Ishikawa (cell line): ENCODE data around the gene ATP6AP1.

Experiments
- FOXM1 ChIP-seq: IDR thresholded peaks from 2 replicates; pipeline ENCODE4 v1.6.1; 2012; ENCODE audit warnings: low read depth, borderline replicate concordance
- TAF1 ChIP-seq: IDR thresholded peaks from 2 replicates; pipeline ENCODE4 v1.6.1; 2012; ENCODE audit warnings: low read depth, mild to moderate bottlenecking
- TCF12 ChIP-seq: IDR thresholded peaks from 2 replicates; pipeline ENCODE4 v1.6.1; 2012; ENCODE audit warnings: low read depth
- YY1 ChIP-seq: IDR thresholded peaks from 2 replicates; pipeline ENCODE4 v1.6.1; 2012; ENCODE audit warnings: low read depth
- TF ChIP-seq, protein P1 (sequence below): IDR thresholded peaks from 2 replicates; pipeline ENCODE4 v1.6.1; 2012
- TF ChIP-seq, protein P2 (sequence below): IDR thresholded peaks from 2 replicates; pipeline ENCODE4 v1.6.1; 2012

DNA sequence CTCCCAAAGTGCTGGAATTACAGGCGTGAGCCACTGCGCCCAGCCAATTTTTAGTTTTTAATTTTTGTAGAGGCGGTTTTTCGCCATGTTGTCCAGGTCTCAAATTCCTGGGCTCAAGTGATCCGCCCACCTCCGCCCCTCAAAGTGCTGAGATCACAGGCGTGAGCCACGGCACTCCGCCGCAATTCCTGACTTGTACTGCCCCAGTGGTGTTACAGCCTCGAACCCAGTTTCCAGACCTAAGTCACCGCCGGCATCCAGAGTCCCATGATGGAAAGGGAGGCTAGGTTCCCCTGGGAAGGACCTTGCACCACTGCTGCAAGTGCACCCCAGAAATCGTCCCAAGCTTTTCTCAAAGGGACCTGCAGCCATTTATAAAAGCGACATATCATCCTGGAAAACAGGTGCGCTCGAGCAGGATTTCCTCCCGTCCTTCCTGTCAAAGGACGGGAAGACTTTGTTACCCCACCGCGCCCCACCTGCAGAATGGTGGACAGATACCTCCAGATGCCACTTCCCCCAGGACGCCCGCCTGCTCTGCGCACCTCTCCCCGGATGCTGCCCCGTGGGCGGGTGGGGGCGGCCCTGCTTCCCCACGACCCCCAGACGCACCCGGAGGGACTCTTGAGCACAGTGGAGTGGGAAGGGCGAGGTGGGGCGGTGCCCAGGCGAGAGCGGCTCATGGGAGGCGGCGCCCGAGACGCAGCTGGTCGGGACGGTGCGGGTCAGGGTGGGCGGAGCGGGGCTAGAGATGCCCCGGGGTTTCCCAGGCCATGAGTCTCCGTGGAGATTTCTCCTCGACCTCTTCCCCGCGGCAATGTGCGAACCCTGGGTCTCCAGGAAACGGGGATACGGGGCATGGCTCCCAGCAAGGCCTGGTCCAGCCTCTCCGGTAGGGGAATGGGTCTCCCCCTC, 31.2 kb upstream of the ATP6AP1 start:
- TF ChIP-seq TCF12 (no peak), YY1 (no peak; the same call in 1 of the 2 replicates), FOXM1 (no peak), TAF1 (no peak)
- TF ChIP-seq, protein P1, sequence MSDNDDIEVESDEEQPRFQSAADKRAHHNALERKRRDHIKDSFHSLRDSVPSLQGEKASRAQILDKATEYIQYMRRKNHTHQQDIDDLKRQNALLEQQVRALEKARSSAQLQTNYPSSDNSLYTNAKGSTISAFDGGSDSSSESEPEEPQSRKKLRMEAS: peak; percentile 26
- TF ChIP-seq, protein P2, sequence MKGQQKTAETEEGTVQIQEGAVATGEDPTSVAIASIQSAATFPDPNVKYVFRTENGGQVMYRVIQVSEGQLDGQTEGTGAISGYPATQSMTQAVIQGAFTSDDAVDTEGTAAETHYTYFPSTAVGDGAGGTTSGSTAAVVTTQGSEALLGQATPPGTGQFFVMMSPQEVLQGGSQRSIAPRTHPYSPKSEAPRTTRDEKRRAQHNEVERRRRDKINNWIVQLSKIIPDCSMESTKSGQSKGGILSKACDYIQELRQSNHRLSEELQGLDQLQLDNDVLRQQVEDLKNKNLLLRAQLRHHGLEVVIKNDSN: no peak
